ENCODE results near the gene TTLL10. TPM values are rescaled to one million over a fixed set of nuclear protein-coding genes. Genes with fewer than 3 reads are reported as not detected.
A peak's percentile ranks its signal among the peaks of the same experiment; 100 is the strongest.

The TTLL10 gene
- total RNA-seq, 4 donors from 2014 or later = not detected

GRCh38 chr1:1167841-1168450 lies 5.7 kb upstream of the TTLL10 start:
- no peak overlapping the region for H3K27ac ChIP-seq
- H3K9me3 ChIP-seq = no peaks in the 10 kb centered on the region
- no peak for DNase-seq (ENCODE audit: low spot score in 2 of 2)
- H3K27me3 ChIP-seq = peaks cover 59% of the 10 kb centered on the region
- peaks cover 25% of the 10 kb centered on the region for H3K4me1 ChIP-seq
- WGBS = 81% methylated on average over 11 of the region's 36 CpGs
- TF ChIP-seq POLR2AphosphoS5 (IDR thresholded peaks at IDR 0.05) (no peak), CTCF (IDR thresholded peaks at IDR 0.05) (no peak), EP300 (IDR thresholded peaks at IDR 0.05) (no peak), POLR2A (IDR thresholded peaks at IDR 0.05) (no peak)
- no peak overlapping the region for H3K4me3 ChIP-seq
- H3K36me3 ChIP-seq = no peaks in the 10 kb centered on the region

- Histone ChIP-seq H3K27me3 (peaks cover 67% of the 10 kb centered on the region), H3K4me3 (no peak overlapping the region), H3K4me1 (peaks cover 25% of the 10 kb centered on the region), H3K27ac (no peak overlapping the region), H3K36me3 (no peaks in the 10 kb centered on the region), H3K9me3 (no peaks in the 10 kb centered on the region)
- DNase-seq (ENCODE audit: low spot score in 2 of 2) = peak in 1 of 2 donors; percentile 56
- WGBS = no CpG with 5 or more reads among the region's 37 CpGs
- no peak for TF ChIP-seq POLR2A (IDR thresholded peaks at IDR 0.05)
- no peak for TF ChIP-seq EP300 (IDR thresholded peaks at IDR 0.05)
- no peak for TF ChIP-seq CTCF (IDR thresholded peaks at IDR 0.05)
- TF ChIP-seq POLR2AphosphoS5 (IDR thresholded peaks at IDR 0.05) = no peak
These were observed 4.9 kb upstream of the TTLL10 start for GRCh38 chr1:1168451-1169411.

DNA sequence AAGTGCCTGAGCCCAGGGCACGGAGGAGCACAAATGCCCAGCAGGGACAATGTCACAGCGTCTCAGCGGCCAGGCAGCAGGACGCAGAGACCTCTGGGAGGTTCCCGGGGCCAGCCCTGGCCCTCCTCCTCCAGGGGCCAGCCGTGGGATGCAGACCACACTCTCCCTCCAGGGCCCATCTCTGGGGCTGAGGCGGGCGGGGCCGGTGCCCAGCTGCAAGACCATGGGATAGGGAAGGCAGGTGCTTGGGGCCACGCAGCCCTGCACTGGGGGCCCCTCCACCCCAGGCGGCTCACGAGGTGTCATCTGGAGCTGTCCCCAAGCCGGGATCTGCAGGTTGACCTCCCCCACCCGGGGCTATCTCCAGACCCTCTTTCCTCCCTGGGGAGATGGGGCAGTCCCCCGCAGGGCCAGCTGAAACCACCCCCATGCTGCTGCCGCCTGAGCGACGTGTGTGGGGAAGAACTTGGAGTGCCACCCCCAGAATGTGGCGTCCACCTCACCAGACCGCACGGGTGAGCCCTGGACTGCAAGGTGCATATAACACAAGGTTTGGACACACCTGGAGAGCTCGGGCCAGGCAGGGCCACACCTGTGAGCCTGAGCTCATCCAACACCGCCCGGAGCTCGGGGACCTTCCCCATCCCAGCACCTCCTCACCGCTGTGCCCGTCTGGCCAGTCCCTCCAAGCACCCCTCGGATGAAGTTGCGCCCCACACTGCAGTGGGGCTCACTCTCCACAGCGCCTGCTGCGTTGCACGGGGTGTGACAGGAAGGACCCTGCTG lies 4.1 kb upstream of the TTLL10 start:
- no peak for TF ChIP-seq EP300 (IDR thresholded peaks at IDR 0.05)
- no peak for TF ChIP-seq CTCF (IDR thresholded peaks at IDR 0.05)
- no peak for TF ChIP-seq POLR2A (IDR thresholded peaks at IDR 0.05)
- no peak for TF ChIP-seq POLR2AphosphoS5 (IDR thresholded peaks at IDR 0.05)
- DNase-seq (ENCODE audit: low spot score in 2 of 2) = peak in 1 of 2 donors; percentile 64
- Histone ChIP-seq H3K4me1 (peaks cover 25% of the 10 kb centered on the region), H3K9me3 (no peaks in the 10 kb centered on the region), H3K27me3 (peaks cover 71% of the 10 kb centered on the region), H3K36me3 (no peaks in the 10 kb centered on the region), H3K4me3 (no peak overlapping the region), H3K27ac (no peak overlapping the region)
- WGBS = 80% methylated on average over 17 of the region's 32 CpGs

DNA sequence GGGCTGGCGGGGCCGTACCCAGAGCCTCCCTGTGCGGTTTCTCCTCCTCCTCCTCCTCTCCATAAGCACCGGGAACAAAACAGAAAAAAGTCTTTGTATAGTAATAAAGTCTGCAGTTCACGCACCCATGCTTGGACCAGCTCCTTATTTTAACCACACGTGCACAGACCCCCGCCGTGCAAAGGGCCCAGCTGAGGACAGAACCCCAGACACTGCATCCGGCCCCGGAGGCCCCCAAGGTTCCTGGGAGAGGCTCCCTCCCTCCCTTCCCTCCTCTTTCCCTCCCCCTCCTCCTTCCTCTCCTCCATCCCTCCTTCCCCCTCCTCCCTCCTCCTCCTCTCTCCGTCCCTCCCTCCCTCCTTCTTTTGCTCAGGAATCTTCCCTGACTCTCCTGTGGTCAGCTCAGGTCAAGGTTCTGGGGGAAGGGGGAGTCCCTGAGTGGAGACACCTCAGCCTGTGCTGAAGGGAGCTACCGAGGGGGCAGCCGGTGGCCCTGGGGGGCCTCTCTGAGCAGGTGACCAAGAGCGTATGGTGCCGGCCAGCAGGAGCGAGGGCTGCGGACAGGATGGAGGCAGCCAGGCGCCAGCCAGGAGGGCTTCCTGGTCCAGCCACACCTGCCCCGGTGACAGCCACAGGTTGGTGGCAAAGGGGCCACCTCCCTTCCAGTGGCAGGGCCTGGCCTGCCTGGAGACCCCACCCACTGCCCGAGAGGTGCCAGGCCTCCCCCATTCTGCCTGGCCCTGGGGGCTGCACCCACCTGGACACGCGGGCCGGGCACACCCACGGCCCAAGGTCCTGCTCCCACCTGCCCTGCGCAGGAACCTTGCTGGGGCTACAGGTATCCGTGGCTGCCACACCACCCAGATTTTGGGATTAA lies 3.2 kb upstream of the TTLL10 start:
- H3K4me1 ChIP-seq = peaks cover 20% of the 10 kb centered on the region
- H3K4me3 ChIP-seq = no peak overlapping the region
- H3K27ac ChIP-seq = no peak overlapping the region
- no peak for TF ChIP-seq POLR2AphosphoS5 (IDR thresholded peaks at IDR 0.05)
- no peak for TF ChIP-seq POLR2A (IDR thresholded peaks at IDR 0.05)
- no peak for TF ChIP-seq CTCF (IDR thresholded peaks at IDR 0.05)
- no peak for TF ChIP-seq EP300 (IDR thresholded peaks at IDR 0.05)
- DNase-seq (ENCODE audit: low spot score in 2 of 2) = peak in 1 of 2 donors; percentile 47
- WGBS = 58% methylated on average over 18 of the region's 26 CpGs
- no peaks in the 10 kb centered on the region for H3K36me3 ChIP-seq
- peaks cover 75% of the 10 kb centered on the region for H3K27me3 ChIP-seq
- H3K9me3 ChIP-seq = no peaks in the 10 kb centered on the region
